OCI-LY3 (cell line): Measurements from ENCODE around the gene SCGB1D1.

ENCODE experiments used
- H2AFZ ChIP-seq: fragments of 200-600, 300-600 bp; shearing (Covaris generic); 2 replicates; pipeline ENCODE4 v1.6.0; 2014; ENCODE audit warnings: antibody characterized with exemption, low read depth, low read length
- H3K27ac ChIP-seq: fragments of 200-600, 300-600 bp; sonication (generic); 2 replicates; pipeline ENCODE4 v1.5.1; 2014; ENCODE audit warnings: mild to moderate bottlenecking, low read length, moderate library complexity, mixed read lengths
- H3K27me3 ChIP-seq: fragments of 200-600, 300-600 bp; sonication (generic); 2 replicates; pipeline ENCODE4 v1.6.1; 2014; ENCODE audit warnings: low read depth, low read length, mixed read lengths
- H3K36me3 ChIP-seq: fragments of 200-600, 300-600 bp; sonication (generic); replicated peaks from 2 replicates; pipeline ENCODE3; 2014; ENCODE audit warnings: low read depth, low read length, mixed read lengths
- H3K4me1 ChIP-seq: fragments of 300-600, 200-600 bp; sonication (generic); 2 replicates; pipeline ENCODE4 v1.6.1; 2014; ENCODE audit warnings: low read length, mixed read lengths
- H3K4me2 ChIP-seq: fragments of 200-600, 300-600 bp; sonication (generic); 2 replicates; pipeline ENCODE4 v1.6.1; 2014; ENCODE audit warnings: low read length, mixed read lengths
- H3K4me3 ChIP-seq: fragments of 300-600, 200-600 bp; sonication (generic); 2 replicates; pipeline ENCODE4 v1.5.1; 2014; ENCODE audit warnings: antibody characterized with exemption, mild to moderate bottlenecking, low read length, moderate library complexity
- H3K79me2 ChIP-seq: fragments of 300-600, 200-600 bp; shearing (Covaris generic); 2 replicates; pipeline ENCODE4 v1.6.1; 2014; ENCODE audit warnings: mild to moderate bottlenecking, low read length, mixed read lengths
- H3K9ac ChIP-seq: fragments of 300-600, 200-600 bp; shearing (Covaris generic); 2 replicates; pipeline ENCODE4 v1.6.0; 2014; ENCODE audit warnings: mild to moderate bottlenecking, low read length, moderate library complexity
- H3K9me3 ChIP-seq: fragments of 200-600, 300-600 bp; shearing (Covaris generic); 2 replicates; pipeline ENCODE4 v1.6.1; 2014; ENCODE audit warnings: low read length, mixed read lengths; ENCODE audit not compliant: insufficient read depth
- H4K20me1 ChIP-seq: fragments of 200-600, 300-600 bp; sonication (generic); 2 replicates; pipeline ENCODE4 v1.6.1; 2016; ENCODE audit warnings: low read length, mixed read lengths; ENCODE audit not compliant: insufficient read depth
- EZH2phosphoT487 ChIP-seq: fragments of 200-600 bp; shearing (Covaris generic); IDR thresholded peaks from 2 replicates; pipeline ENCODE4 v1.6.1; 2018; ENCODE audit warnings: antibody characterized with exemption, mixed run types, low read depth
- TF ChIP-seq, protein P1 (sequence below): fragments of 200-600, 300-600 bp; sonication (generic); IDR thresholded peaks from 2 replicates; pipeline ENCODE4 v1.5.1; 2014; ENCODE audit warnings: antibody characterized with exemption, low read length, low read depth

Gene SCGB1D1

DNA sequence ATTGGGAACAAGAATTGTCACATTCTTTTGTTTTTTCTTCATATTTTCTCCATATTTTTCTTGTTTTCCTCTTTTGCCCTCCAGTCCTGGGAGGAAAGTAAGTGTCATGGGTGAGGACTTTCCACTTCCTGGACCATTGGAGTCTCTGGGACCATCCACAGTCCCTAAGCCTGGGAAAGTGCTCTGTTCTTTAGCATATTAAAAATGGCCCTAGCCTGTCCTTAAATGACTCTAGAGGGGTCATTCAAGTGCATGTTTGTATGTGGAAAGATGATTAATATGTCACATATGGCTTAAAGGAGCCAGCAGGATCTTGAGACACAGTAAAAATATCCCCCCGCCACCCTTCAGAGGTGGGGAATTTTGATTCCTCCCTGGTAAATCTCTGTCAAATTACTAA lies 20.1 kb upstream of the SCGB1D1 start:
- no peaks in the 10 kb centered on the region for H3K79me2 ChIP-seq
- no peaks in the 10 kb centered on the region for H4K20me1 ChIP-seq
- no peak overlapping the region for H3K9ac ChIP-seq
- H3K36me3 ChIP-seq = no peaks in the 10 kb centered on the region
- H3K4me3 ChIP-seq = no peak overlapping the region
- H3K27ac ChIP-seq = no peak overlapping the region
- peaks cover 47% of the 10 kb centered on the region for H3K27me3 ChIP-seq
- H2AFZ ChIP-seq = no peak overlapping the region
- no peaks in the 10 kb centered on the region for H3K9me3 ChIP-seq
- H3K4me2 ChIP-seq = no peak overlapping the region
- H3K4me1 ChIP-seq = peaks cover 5% of the 10 kb centered on the region
- TF ChIP-seq, protein P1, sequence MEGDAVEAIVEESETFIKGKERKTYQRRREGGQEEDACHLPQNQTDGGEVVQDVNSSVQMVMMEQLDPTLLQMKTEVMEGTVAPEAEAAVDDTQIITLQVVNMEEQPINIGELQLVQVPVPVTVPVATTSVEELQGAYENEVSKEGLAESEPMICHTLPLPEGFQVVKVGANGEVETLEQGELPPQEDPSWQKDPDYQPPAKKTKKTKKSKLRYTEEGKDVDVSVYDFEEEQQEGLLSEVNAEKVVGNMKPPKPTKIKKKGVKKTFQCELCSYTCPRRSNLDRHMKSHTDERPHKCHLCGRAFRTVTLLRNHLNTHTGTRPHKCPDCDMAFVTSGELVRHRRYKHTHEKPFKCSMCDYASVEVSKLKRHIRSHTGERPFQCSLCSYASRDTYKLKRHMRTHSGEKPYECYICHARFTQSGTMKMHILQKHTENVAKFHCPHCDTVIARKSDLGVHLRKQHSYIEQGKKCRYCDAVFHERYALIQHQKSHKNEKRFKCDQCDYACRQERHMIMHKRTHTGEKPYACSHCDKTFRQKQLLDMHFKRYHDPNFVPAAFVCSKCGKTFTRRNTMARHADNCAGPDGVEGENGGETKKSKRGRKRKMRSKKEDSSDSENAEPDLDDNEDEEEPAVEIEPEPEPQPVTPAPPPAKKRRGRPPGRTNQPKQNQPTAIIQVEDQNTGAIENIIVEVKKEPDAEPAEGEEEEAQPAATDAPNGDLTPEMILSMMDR = no peak
- TF ChIP-seq EZH2phosphoT487 = no peak

DNA sequence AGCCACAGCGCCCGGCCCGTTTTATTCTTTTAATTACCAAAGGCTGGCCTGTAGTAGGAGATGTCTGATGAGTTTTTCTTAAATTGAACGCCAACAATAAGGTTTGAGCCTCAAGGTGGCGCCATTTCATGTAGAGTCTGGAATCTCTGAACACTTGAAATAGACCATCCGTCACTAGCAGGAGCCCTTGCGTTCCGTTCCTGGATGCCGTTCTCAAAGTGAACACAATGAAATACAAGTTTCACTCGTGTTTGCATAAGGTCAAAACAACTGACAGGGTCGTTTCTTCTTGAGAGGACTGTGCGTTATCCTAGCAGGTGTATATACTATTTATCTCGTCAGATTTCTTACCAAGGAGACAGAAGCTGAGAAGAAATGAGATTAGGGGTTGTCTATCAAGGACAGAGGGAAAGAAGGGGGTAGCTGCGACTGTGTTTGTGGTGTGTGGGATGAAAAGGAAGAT lies 18.7 kb upstream of the SCGB1D1 start:
- peak overlapping the region; percentile 49 for H3K4me3 ChIP-seq
- H3K36me3 ChIP-seq = no peaks in the 10 kb centered on the region
- peak overlapping the region; percentile 69 for H3K4me2 ChIP-seq
- H3K4me1 ChIP-seq = peaks cover 5% of the 10 kb centered on the region
- H3K9ac ChIP-seq = no peak overlapping the region
- peaks cover 50% of the 10 kb centered on the region for H3K27me3 ChIP-seq
- no peak overlapping the region for H3K27ac ChIP-seq
- H2AFZ ChIP-seq = peak overlapping the region; percentile 58
- no peaks in the 10 kb centered on the region for H3K9me3 ChIP-seq
- no peaks in the 10 kb centered on the region for H4K20me1 ChIP-seq
- TF ChIP-seq, protein P1 = peak; percentile 92
- no peak for TF ChIP-seq EZH2phosphoT487
- no peaks in the 10 kb centered on the region for H3K79me2 ChIP-seq

DNA sequence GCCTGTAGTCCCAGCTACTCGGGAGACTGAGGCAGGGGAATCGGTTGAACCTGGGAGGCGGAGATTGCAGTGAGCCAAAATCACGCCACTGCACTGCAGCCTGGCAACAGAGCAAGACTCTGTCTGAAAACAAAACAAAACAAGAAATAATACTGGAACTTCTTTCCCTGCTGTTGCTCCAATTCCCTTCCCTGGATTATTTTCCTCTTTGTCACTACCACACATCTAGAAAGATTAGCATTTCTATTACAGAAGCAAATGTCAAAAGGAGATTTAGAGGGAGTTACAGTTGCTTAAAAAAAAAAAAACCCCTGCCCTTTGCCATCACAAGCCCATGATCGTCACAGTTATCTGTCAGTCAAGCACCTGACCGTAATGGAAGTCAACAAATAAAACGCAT lies 17.7 kb upstream of the SCGB1D1 start:
- Histone ChIP-seq H3K36me3 (no peaks in the 10 kb centered on the region), H3K79me2 (no peaks in the 10 kb centered on the region), H3K27me3 (peaks cover 47% of the 10 kb centered on the region), H3K4me3 (no peak overlapping the region), H3K27ac (no peak overlapping the region), H3K4me1 (no peaks in the 10 kb centered on the region), H2AFZ (no peak overlapping the region), H4K20me1 (no peaks in the 10 kb centered on the region), H3K9me3 (no peaks in the 10 kb centered on the region), H3K4me2 (no peak overlapping the region), H3K9ac (no peak overlapping the region)
- TF ChIP-seq, protein P1 = no peak
- no peak for TF ChIP-seq EZH2phosphoT487

- H3K9ac ChIP-seq = no peak overlapping the region
Observed at GRCh38 chr11:62176766-62177165, 13.2 kb upstream of the SCGB1D1 start.

More at GRCh38 chr11:62176766-62177165, 13.2 kb upstream of the SCGB1D1 start:
- TF ChIP-seq, protein P1 = no peak
- no peak for TF ChIP-seq EZH2phosphoT487
- no peaks in the 10 kb centered on the region for H4K20me1 ChIP-seq
- H3K4me2 ChIP-seq = no peak overlapping the region
- H3K27ac ChIP-seq = no peak overlapping the region
- no peaks in the 10 kb centered on the region for H3K79me2 ChIP-seq
- H3K9me3 ChIP-seq = no peaks in the 10 kb centered on the region
- no peaks in the 10 kb centered on the region for H3K4me1 ChIP-seq
- no peaks in the 10 kb centered on the region for H3K36me3 ChIP-seq
- no peak overlapping the region for H3K4me3 ChIP-seq
- H2AFZ ChIP-seq = no peak overlapping the region
- H3K27me3 ChIP-seq = peaks cover 58% of the 10 kb centered on the region
